Hippocampal formation (tissue), 2 donors: ENCODE results near the gene CDV3.

Experiments used
- DNase-seq, 2 donors: peaks; one replicate each; lab custom pipeline; 2025; lab: John Stamatoyannopoulos, UW

The CDV3 gene

GRCh38 chr3:133568294-133569014 is 5.0 kb upstream of the CDV3 start:
- no peak for DNase-seq

- no peak for DNase-seq
These were observed 3.1 kb upstream of the CDV3 start for GRCh38 chr3:133570139-133570936.

GRCh38 chr3:133570937-133571320 is 2.6 kb upstream of the CDV3 start:
- DNase-seq: no peak

GRCh38 chr3:133572158-133573053 is 1.1 kb upstream of the CDV3 start:
- no peak for DNase-seq

- no peak for DNase-seq
These were observed 345 bp upstream of the CDV3 start for GRCh38 chr3:133573054-133573628.

- DNase-seq: no peak
These were observed 885 bp downstream of the CDV3 start for GRCh38 chr3:133574260-133574881.

GRCh38 chr3:133575086-133575485 is 1.6 kb downstream of the CDV3 start:
- no peak for DNase-seq

GRCh38 chr3:133576169-133576568 is 2.7 kb downstream of the CDV3 start:
- no peak for DNase-seq

- no peak for DNase-seq
These were observed 5.2 kb downstream of the CDV3 start for GRCh38 chr3:133578548-133579191.

GRCh38 chr3:133583396-133583795 is 9.9 kb downstream of the CDV3 start:
- DNase-seq: no peak

GRCh38 chr3:133588035-133588434 is 14.5 kb downstream of the CDV3 start:
- no peak for DNase-seq

GRCh38 chr3:133588784-133589465 is 15.4 kb downstream of the CDV3 start:
- no peak for DNase-seq

- DNase-seq: no peak
These were observed 16.0 kb downstream of the CDV3 start for GRCh38 chr3:133589503-133589902.

GRCh38 chr3:133591271-133591742 is 17.8 kb downstream of the CDV3 start:
- DNase-seq: no peak

- no peak for DNase-seq
These were observed 19.4 kb downstream of the CDV3 start for GRCh38 chr3:133592843-133593242.

- no peak for DNase-seq
These were observed 19.8 kb downstream of the CDV3 start for GRCh38 chr3:133593243-133593642.

GRCh38 chr3:133595341-133595740 is 21.9 kb downstream of the CDV3 start:
- no peak for DNase-seq

- no peak for DNase-seq
These were observed 24.9 kb downstream of the CDV3 start for GRCh38 chr3:133598405-133598804.

- DNase-seq: no peak
These were observed 25.8 kb downstream of the CDV3 start for GRCh38 chr3:133599280-133599679.

GRCh38 chr3:133600572-133601081 is 27.1 kb downstream of the CDV3 start:
- DNase-seq: no peak
